GM23338 (cell line): ENCODE results near the gene FDXACB1. TPM values are rescaled to one million over a fixed set of nuclear protein-coding genes. Genes with fewer than 3 reads are reported as not detected.

Experiments used
- ATAC-seq: fragments of 200-7000 bp; cut with Tn5 transposase; 3 replicates; pipeline ENCODE4 v1.9.1; 2020
- DNase-seq: peaks from one replicate; pipeline ENCODE4 v3.0.0-alpha.2; 2015; ENCODE audit warnings: low spot score
- H2AFZ ChIP-seq: fragments of 200-600 bp; sonication (generic); 2 replicates; pipeline ENCODE4 v1.8.0; 2016; ENCODE audit warnings: antibody characterized with exemption, mild to moderate bottlenecking, moderate library complexity
- H3F3A ChIP-seq: fragments of 200-600 bp; sonication (generic); replicated peaks from 2 replicates; pipeline ENCODE4 v1.8.0; 2017; ENCODE audit warnings: antibody characterized with exemption, mixed run types, low read depth
- H3K27ac ChIP-seq: fragments of 200-600 bp; sonication (generic); 2 replicates; pipeline ENCODE4 v1.6.1; 2016; ENCODE audit warnings: low read depth
- H3K27me3 ChIP-seq: fragments of 200-600 bp; sonication (generic); 2 replicates; pipeline ENCODE4 v1.8.0; 2016; ENCODE audit warnings: mild to moderate bottlenecking, mixed run types, moderate library complexity; ENCODE audit not compliant: insufficient read depth
- H3K36me3 ChIP-seq: fragments of 200-600 bp; sonication (generic); 2 replicates; pipeline ENCODE4 v1.8.0; 2016; ENCODE audit warnings: mild to moderate bottlenecking; ENCODE audit not compliant: insufficient read depth
- H3K4me1 ChIP-seq: fragments of 200-600 bp; sonication (generic); 2 replicates; pipeline ENCODE4 v1.8.0; 2016; ENCODE audit warnings: mild to moderate bottlenecking, moderate library complexity; ENCODE audit not compliant: insufficient read depth
- H3K4me2 ChIP-seq: fragments of 200-600 bp; sonication (generic); 2 replicates; pipeline ENCODE4 v1.7.1; 2017; ENCODE audit warnings: mixed run types
- H3K4me3 ChIP-seq: fragments of 200-600 bp; sonication (generic); 2 replicates; pipeline ENCODE4 v1.6.1; 2016; ENCODE audit warnings: mixed run types
- H3K79me2 ChIP-seq: fragments of 200-600 bp; sonication (generic); replicated peaks from 2 replicates; pipeline ENCODE4 v1.8.0; 2017; ENCODE audit warnings: mild to moderate bottlenecking; ENCODE audit not compliant: insufficient read depth
- H3K9me2 ChIP-seq: fragments of 200-600 bp; sonication (generic); 2 replicates; pipeline ENCODE4 v1.8.0; 2017; ENCODE audit not compliant: insufficient read depth
- H4K20me1 ChIP-seq: fragments of 200-600 bp; sonication (generic); replicated peaks from 2 replicates; pipeline ENCODE4 v1.8.0; 2017; ENCODE audit warnings: mild to moderate bottlenecking; ENCODE audit not compliant: insufficient read depth
- H3K27ac Mint-ChIP-seq: 2 replicates; pipeline ENCODE4 v1.8.0; 2020; ENCODE audit warnings: inconsistent platforms, mild to moderate bottlenecking, moderate library complexity, mixed read lengths
- H3K27me3 Mint-ChIP-seq: 3 replicates; pipeline ENCODE4 v1.8.0; 2022; ENCODE audit warnings: low read depth, mild to moderate bottlenecking, moderate library complexity, mixed read lengths, inconsistent platforms; ENCODE audit not compliant: insufficient read depth, poor library complexity
- H3K36me3 Mint-ChIP-seq: 3 replicates; pipeline ENCODE4 v1.8.0; 2021; ENCODE audit warnings: low read depth, mild to moderate bottlenecking, inconsistent platforms, moderate library complexity, mixed read lengths
- H3K4me1 Mint-ChIP-seq: 3 replicates; pipeline ENCODE4 v1.8.0; 2020; ENCODE audit warnings: mild to moderate bottlenecking, inconsistent platforms, mixed read lengths
- H3K4me3 Mint-ChIP-seq: 3 replicates; pipeline ENCODE4 v1.8.0; 2021; ENCODE audit warnings: moderate library complexity, mild to moderate bottlenecking, inconsistent platforms, mixed read lengths
- H3K9me3 Mint-ChIP-seq: 3 replicates; pipeline ENCODE4 v1.8.0; 2020; ENCODE audit warnings: moderate library complexity, mild to moderate bottlenecking, inconsistent platforms, mixed read lengths
- CREB1 ChIP-seq: fragments of 250-450 bp; sonication (Bioruptor Pico); IDR thresholded peaks from 2 replicates; pipeline ENCODE4 v1.5.0; 2020; ENCODE audit warnings: low read depth, mild to moderate bottlenecking, moderate library complexity
- ETS1 ChIP-seq: IDR thresholded peaks from 2 replicates; pipeline ENCODE4 v1.6.1; 2016; ENCODE audit warnings: antibody characterized with exemption
- EZH2 ChIP-seq: fragments of 200-600 bp; sonication (generic); IDR thresholded peaks from one replicate; pipeline ENCODE4 v1.8.0; 2017; ENCODE audit warnings: antibody characterized with exemption, mild to moderate bottlenecking, low read depth; ENCODE audit not compliant: unreplicated experiment
- EZH2phosphoT487 ChIP-seq: fragments of 200-600 bp; sonication (generic); IDR thresholded peaks from one replicate; pipeline ENCODE4 v1.8.1; 2018; ENCODE audit warnings: antibody characterized with exemption; ENCODE audit not compliant: unreplicated experiment
- JUNB ChIP-seq: IDR thresholded peaks from one replicate; pipeline ENCODE4 v1.6.1; 2016; ENCODE audit warnings: antibody characterized with exemption; ENCODE audit not compliant: unreplicated experiment
- NANOG ChIP-seq: IDR thresholded peaks from 2 replicates; pipeline ENCODE4 v1.6.1; 2016; ENCODE audit warnings: antibody characterized with exemption, borderline replicate concordance
- POLR2AphosphoS5 ChIP-seq: IDR thresholded peaks from 2 replicates; pipeline ENCODE4 v1.6.1; 2016; ENCODE audit warnings: antibody characterized with exemption, low read depth
- ZNF114 ChIP-seq: fragments of 250-450 bp; sonication (Bioruptor Pico); IDR thresholded peaks from 2 replicates; pipeline ENCODE4 v1.5.0; 2020; ENCODE audit warnings: mild to moderate bottlenecking, moderate library complexity
- ZNF331 ChIP-seq: fragments of 250-450 bp; sonication (Bioruptor Pico); IDR thresholded peaks from 2 replicates; pipeline ENCODE4 v1.5.0; 2020; ENCODE audit warnings: low read depth, mild to moderate bottlenecking, moderate library complexity
- polyA plus RNA-seq: library from polyadenylated mRNA; unstranded; fragments of >200 nt; fragmentation: Nextera tagmentation; extraction: Ambion mirVana; gene quantifications from 2 replicates; pipeline ENCODE4 v1.2.1, GENCODE V29; 2016
- total RNA-seq: library from RNA; depleted of rRNA; stranded (reverse); fragments of >200 nt; shearing (Covaris generic); gene quantifications from 2 replicates; pipeline ENCODE4 v1.2.3, GENCODE V29; 2014
- TF ChIP-seq, protein P1 (sequence below): IDR thresholded peaks from one replicate; pipeline ENCODE4 v1.6.1; 2018; ENCODE audit warnings: antibody characterized with exemption; ENCODE audit not compliant: unreplicated experiment
- TF ChIP-seq, protein P2 (sequence below): fragments of 250-450 bp; sonication (Bioruptor Pico); IDR thresholded peaks from 2 replicates; pipeline ENCODE4 v1.5.0; 2020; ENCODE audit warnings: mild to moderate bottlenecking, moderate library complexity
- TF ChIP-seq, protein P3 (sequence below), 2 experiments: fragments of 200-600 bp in 1 of 2; sonication (generic) in 1 of 2; conservative IDR thresholded peaks; 2 replicates each; pipeline versions ENCODE4 v1.5.1 to v1.6.1; 2016 to 2017; ENCODE audit warnings: antibody characterized with exemption in 2 of 2, low read depth in 2 of 2, mild to moderate bottlenecking in 2 of 2, moderate library complexity in 1 of 2

Gene FDXACB1
- total and polyA plus RNA-seq, 2 experiments from 2014 or later, result 1.6 to 2.4 TPM

DNA sequence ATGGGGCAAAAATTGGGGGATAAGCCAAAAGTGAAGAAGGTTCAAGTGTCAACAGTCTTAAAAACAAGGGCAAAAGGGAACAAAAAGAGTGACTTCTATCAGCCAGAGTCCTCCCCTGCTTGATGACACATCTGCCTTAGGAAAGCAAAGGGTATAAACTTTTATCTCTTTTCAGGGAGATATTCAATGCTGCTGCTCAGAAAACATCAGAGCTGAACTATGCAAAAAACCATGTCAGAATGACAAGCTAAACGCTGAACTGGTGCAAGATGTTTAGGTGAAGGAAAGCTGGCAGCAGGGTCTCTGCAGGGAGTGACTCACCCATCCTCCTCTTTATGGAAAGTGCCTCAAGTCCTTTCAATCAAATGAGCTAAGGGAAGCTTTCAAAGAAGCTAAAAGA lies 32.3 kb downstream of the FDXACB1 start:
- H4K20me1 ChIP-seq, result no peaks in the 10 kb centered on the region
- ATAC-seq (no peak; the same call in 2 of the 3 replicates), DNase-seq (no peak)
- H3K9me2 ChIP-seq, result no peaks in the 10 kb centered on the region
- TF ChIP-seq EZH2 (no peak), ETS1 (no peak), EZH2phosphoT487 (no peak), ZNF331 (CRISPR knock-in tag) (no peak), JUNB (no peak), POLR2AphosphoS5 (no peak), ZNF114 (CRISPR knock-in tag) (no peak), CREB1 (CRISPR knock-in tag) (no peak), NANOG (no peak)
- TF ChIP-seq, protein P1, sequence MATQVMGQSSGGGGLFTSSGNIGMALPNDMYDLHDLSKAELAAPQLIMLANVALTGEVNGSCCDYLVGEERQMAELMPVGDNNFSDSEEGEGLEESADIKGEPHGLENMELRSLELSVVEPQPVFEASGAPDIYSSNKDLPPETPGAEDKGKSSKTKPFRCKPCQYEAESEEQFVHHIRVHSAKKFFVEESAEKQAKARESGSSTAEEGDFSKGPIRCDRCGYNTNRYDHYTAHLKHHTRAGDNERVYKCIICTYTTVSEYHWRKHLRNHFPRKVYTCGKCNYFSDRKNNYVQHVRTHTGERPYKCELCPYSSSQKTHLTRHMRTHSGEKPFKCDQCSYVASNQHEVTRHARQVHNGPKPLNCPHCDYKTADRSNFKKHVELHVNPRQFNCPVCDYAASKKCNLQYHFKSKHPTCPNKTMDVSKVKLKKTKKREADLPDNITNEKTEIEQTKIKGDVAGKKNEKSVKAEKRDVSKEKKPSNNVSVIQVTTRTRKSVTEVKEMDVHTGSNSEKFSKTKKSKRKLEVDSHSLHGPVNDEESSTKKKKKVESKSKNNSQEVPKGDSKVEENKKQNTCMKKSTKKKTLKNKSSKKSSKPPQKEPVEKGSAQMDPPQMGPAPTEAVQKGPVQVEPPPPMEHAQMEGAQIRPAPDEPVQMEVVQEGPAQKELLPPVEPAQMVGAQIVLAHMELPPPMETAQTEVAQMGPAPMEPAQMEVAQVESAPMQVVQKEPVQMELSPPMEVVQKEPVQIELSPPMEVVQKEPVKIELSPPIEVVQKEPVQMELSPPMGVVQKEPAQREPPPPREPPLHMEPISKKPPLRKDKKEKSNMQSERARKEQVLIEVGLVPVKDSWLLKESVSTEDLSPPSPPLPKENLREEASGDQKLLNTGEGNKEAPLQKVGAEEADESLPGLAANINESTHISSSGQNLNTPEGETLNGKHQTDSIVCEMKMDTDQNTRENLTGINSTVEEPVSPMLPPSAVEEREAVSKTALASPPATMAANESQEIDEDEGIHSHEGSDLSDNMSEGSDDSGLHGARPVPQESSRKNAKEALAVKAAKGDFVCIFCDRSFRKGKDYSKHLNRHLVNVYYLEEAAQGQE, result no peak
- TF ChIP-seq, protein P2, sequence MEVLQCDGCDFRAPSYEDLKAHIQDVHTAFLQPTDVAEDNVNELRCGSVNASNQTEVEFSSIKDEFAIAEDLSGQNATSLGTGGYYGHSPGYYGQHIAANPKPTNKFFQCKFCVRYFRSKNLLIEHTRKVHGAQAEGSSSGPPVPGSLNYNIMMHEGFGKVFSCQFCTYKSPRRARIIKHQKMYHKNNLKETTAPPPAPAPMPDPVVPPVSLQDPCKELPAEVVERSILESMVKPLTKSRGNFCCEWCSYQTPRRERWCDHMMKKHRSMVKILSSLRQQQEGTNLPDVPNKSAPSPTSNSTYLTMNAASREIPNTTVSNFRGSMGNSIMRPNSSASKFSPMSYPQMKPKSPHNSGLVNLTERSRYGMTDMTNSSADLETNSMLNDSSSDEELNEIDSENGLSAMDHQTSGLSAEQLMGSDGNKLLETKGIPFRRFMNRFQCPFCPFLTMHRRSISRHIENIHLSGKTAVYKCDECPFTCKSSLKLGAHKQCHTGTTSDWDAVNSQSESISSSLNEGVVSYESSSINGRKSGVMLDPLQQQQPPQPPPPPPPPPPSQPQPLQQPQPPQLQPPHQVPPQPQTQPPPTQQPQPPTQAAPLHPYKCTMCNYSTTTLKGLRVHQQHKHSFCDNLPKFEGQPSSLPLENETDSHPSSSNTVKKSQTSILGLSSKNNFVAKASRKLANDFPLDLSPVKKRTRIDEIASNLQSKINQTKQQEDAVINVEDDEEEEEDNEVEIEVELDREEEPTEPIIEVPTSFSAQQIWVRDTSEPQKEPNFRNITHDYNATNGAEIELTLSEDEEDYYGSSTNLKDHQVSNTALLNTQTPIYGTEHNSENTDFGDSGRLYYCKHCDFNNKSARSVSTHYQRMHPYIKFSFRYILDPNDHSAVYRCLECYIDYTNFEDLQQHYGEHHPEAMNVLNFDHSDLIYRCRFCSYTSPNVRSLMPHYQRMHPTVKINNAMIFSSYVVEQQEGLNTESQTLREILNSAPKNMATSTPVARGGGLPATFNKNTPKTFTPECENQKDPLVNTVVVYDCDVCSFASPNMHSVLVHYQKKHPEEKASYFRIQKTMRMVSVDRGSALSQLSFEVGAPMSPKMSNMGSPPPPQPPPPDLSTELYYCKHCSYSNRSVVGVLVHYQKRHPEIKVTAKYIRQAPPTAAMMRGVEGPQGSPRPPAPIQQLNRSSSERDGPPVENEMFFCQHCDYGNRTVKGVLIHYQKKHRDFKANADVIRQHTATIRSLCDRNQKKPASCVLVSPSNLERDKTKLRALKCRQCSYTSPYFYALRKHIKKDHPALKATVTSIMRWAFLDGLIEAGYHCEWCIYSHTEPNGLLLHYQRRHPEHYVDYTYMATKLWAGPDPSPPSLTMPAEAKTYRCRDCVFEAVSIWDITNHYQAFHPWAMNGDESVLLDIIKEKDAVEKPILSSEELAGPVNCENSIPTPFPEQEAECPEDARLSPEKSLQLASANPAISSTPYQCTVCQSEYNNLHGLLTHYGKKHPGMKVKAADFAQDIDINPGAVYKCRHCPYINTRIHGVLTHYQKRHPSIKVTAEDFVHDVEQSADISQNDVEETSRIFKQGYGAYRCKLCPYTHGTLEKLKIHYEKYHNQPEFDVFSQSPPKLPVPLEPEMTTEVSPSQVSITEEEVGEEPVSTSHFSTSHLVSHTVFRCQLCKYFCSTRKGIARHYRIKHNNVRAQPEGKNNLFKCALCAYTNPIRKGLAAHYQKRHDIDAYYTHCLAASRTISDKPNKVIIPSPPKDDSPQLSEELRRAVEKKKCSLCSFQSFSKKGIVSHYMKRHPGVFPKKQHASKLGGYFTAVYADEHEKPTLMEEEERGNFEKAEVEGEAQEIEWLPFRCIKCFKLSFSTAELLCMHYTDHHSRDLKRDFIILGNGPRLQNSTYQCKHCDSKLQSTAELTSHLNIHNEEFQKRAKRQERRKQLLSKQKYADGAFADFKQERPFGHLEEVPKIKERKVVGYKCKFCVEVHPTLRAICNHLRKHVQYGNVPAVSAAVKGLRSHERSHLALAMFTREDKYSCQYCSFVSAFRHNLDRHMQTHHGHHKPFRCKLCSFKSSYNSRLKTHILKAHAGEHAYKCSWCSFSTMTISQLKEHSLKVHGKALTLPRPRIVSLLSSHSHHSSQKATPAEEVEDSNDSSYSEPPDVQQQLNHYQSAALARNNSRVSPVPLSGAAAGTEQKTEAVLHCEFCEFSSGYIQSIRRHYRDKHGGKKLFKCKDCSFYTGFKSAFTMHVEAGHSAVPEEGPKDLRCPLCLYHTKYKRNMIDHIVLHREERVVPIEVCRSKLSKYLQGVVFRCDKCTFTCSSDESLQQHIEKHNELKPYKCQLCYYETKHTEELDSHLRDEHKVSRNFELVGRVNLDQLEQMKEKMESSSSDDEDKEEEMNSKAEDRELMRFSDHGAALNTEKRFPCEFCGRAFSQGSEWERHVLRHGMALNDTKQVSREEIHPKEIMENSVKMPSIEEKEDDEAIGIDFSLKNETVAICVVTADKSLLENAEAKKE (CRISPR knock-in tag), result no peak
- TF ChIP-seq, protein P3, sequence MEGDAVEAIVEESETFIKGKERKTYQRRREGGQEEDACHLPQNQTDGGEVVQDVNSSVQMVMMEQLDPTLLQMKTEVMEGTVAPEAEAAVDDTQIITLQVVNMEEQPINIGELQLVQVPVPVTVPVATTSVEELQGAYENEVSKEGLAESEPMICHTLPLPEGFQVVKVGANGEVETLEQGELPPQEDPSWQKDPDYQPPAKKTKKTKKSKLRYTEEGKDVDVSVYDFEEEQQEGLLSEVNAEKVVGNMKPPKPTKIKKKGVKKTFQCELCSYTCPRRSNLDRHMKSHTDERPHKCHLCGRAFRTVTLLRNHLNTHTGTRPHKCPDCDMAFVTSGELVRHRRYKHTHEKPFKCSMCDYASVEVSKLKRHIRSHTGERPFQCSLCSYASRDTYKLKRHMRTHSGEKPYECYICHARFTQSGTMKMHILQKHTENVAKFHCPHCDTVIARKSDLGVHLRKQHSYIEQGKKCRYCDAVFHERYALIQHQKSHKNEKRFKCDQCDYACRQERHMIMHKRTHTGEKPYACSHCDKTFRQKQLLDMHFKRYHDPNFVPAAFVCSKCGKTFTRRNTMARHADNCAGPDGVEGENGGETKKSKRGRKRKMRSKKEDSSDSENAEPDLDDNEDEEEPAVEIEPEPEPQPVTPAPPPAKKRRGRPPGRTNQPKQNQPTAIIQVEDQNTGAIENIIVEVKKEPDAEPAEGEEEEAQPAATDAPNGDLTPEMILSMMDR (conservative IDR thresholded peaks at IDR 0.05; ENCODE audit: low read depth in 2 of 2), result no peak
- no peak overlapping the region for H3K4me2 ChIP-seq
- H2AFZ ChIP-seq, result no peak overlapping the region
- peak overlapping the region; percentile 14; the same call in 1 of the 2 replicates for H3K27ac Mint-ChIP-seq
- no peaks in the 10 kb centered on the region for H3K4me1 ChIP-seq
- no peak overlapping the region for H3K4me3 ChIP-seq
- H3K79me2 ChIP-seq, result no peaks in the 10 kb centered on the region
- no peaks in the 10 kb centered on the region for H3K27me3 Mint-ChIP-seq
- peaks cover 4% of the 10 kb centered on the region; the same call in 1 of the 3 replicates for H3K36me3 Mint-ChIP-seq
- H3K36me3 ChIP-seq, result no peaks in the 10 kb centered on the region
- no peaks in the 10 kb centered on the region for H3K27me3 ChIP-seq
- H3K27ac ChIP-seq, result no peak overlapping the region
- H3K9me3 Mint-ChIP-seq, result no peaks in the 10 kb centered on the region
- H3F3A ChIP-seq, result no peaks in the 10 kb centered on the region
- no peak overlapping the region for H3K4me3 Mint-ChIP-seq
- H3K4me1 Mint-ChIP-seq, result peaks cover 12% of the 10 kb centered on the region
